Lower lobe of right lung (tissue), 2 donors: Measurements from ENCODE around the gene PHB1. TPM values are rescaled to one million over a fixed set of nuclear protein-coding genes. Genes with fewer than 3 reads are reported as not detected.
"Not testable (repeated sequence)": the region's sequence is repeated elsewhere in the genome, so short reads cannot be mapped to it uniquely, and the experiment has no call there.

Experiments
- ATAC-seq, 2 donors: fragments of 200-7000 bp; cut with Tn5 transposase; one replicate each; pipeline ENCODE4 v1.9.1; 2020 to 2022; ENCODE audit warnings: mild to moderate bottlenecking in 2 of 2, moderate library complexity in 2 of 2
- DNase-seq: peaks from one replicate; pipeline ENCODE4 v3.0.0-alpha.2; 2020
- H3K27ac ChIP-seq: fragments of 200-600 bp; one replicate; pipeline ENCODE4 v1.8.0; 2022
- H3K27me3 ChIP-seq: fragments of 200-600 bp; one replicate; pipeline ENCODE4 v1.8.0; 2022; ENCODE audit warnings: low read depth
- H3K36me3 ChIP-seq: fragments of 200-600 bp; one replicate; pipeline ENCODE4 v1.8.0; 2022; ENCODE audit warnings: mild to moderate bottlenecking
- H3K4me1 ChIP-seq: fragments of 200-600 bp; one replicate; pipeline ENCODE4 v1.8.0; 2022
- H3K4me3 ChIP-seq: fragments of 200-600 bp; one replicate; pipeline ENCODE4 v1.8.0; 2022; ENCODE audit warnings: mild to moderate bottlenecking
- H3K9me3 ChIP-seq: fragments of 200-600 bp; one replicate; pipeline ENCODE4 v1.8.0; 2022
- intact Hi-C: fragments of 100-400 bp; cut with DNase I; formaldehyde crosslinking; loops from one replicate; pipeline ENCODE4 v1.11.0; 2022
- total RNA-seq: library from RNA; stranded (reverse); fragmentation: NEBNext Ultra II Directional; extraction: Animal tissue kit (Norgen Biotek cat#: 25700); gene quantifications from one replicate; pipeline ENCODE4 v1.2.1, GENCODE V29; 2021
- TF ChIP-seq, protein P1 (sequence below): fragments of 200-600 bp; IDR thresholded peaks from one replicate; pipeline ENCODE4 v1.8.0; 2022; ENCODE audit warnings: antibody characterized with exemption, mild to moderate bottlenecking
- donor health status: DM: no; HTN: yes; CAD: no; lungs with severe emphysema.

Gene PHB1
- total RNA-seq, 1 donor from 2014 or later, result 113 TPM

- no peak for ATAC-seq
- no peak overlapping the region for H3K4me3 ChIP-seq
- H3K4me1 ChIP-seq, result no peaks in the 10 kb centered on the region
- TF ChIP-seq, protein P1, sequence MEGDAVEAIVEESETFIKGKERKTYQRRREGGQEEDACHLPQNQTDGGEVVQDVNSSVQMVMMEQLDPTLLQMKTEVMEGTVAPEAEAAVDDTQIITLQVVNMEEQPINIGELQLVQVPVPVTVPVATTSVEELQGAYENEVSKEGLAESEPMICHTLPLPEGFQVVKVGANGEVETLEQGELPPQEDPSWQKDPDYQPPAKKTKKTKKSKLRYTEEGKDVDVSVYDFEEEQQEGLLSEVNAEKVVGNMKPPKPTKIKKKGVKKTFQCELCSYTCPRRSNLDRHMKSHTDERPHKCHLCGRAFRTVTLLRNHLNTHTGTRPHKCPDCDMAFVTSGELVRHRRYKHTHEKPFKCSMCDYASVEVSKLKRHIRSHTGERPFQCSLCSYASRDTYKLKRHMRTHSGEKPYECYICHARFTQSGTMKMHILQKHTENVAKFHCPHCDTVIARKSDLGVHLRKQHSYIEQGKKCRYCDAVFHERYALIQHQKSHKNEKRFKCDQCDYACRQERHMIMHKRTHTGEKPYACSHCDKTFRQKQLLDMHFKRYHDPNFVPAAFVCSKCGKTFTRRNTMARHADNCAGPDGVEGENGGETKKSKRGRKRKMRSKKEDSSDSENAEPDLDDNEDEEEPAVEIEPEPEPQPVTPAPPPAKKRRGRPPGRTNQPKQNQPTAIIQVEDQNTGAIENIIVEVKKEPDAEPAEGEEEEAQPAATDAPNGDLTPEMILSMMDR, result no peak
- peaks cover 10% of the 10 kb centered on the region for H3K9me3 ChIP-seq
- no peaks in the 10 kb centered on the region for H3K27me3 ChIP-seq
- intact Hi-C loops, result no loop called here
- H3K27ac ChIP-seq, result no peak overlapping the region
- H3K36me3 ChIP-seq, result no peaks in the 10 kb centered on the region
- no peak for DNase-seq
Measured at GRCh38 chr17:49422714-49423113, 8.0 kb upstream of the PHB1 start.

- H3K27ac ChIP-seq, H3K36me3 ChIP-seq, ATAC-seq, DNase-seq, H3K4me3 ChIP-seq, intact Hi-C loops, H3K27me3 ChIP-seq, H3K4me1 ChIP-seq: not testable (repeated sequence)
- peaks cover 10% of the 10 kb centered on the region for H3K9me3 ChIP-seq
Measured at GRCh38 chr17:49419761-49420160, 5.1 kb upstream of the PHB1 start.

GRCh38 chr17:49418754-49419740 is 4.4 kb upstream of the PHB1 start:
- H3K4me3 ChIP-seq, intact Hi-C loops, H3K27ac ChIP-seq, H3K4me1 ChIP-seq, H3K36me3 ChIP-seq, H3K27me3 ChIP-seq, DNase-seq, ATAC-seq: not testable (repeated sequence)
- H3K9me3 ChIP-seq, result peaks cover 10% of the 10 kb centered on the region

- TF ChIP-seq, protein P1, result no peak
- Histone ChIP-seq H3K4me1 (peaks cover 12% of the 10 kb centered on the region), H3K4me3 (peak overlapping the region; percentile 96), H3K36me3 (peaks cover 36% of the 10 kb centered on the region), H3K9me3 (no peaks in the 10 kb centered on the region), H3K27me3 (no peaks in the 10 kb centered on the region), H3K27ac (peak overlapping the region; percentile 71)
- DNase-seq, result no peak
- intact Hi-C loops, result no loop called here
- peak in 1 of 2 donors; percentile 8 for ATAC-seq
Measured at GRCh38 chr17:49414271-49414621, 436 bp downstream of the PHB1 start.

DNA sequence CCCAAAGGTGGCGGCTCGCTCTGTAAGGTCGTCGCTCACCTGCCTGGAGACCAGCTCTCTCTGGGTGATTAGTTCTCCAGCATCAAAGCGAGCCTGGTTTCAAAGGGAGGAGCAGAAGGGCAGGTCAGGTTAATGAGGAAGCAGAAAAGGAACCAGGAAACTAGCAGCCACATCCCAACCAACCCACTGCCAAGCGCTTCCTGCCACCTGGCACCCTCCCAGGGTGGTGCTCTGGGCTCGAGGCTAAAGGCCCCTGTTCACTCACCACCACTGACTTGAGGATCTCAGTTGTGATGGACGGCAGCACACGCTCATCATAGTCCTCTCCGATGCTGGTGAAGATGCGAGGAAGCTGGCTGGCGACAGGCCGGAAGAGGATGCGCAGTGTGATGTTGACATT is 5.6 kb downstream of the PHB1 start:
- Histone ChIP-seq H3K27ac (no peak overlapping the region), H3K4me1 (peaks cover 22% of the 10 kb centered on the region), H3K27me3 (no peaks in the 10 kb centered on the region), H3K9me3 (no peaks in the 10 kb centered on the region), H3K4me3 (no peak overlapping the region), H3K36me3 (peaks cover 88% of the 10 kb centered on the region)
- intact Hi-C loops, result no loop called here
- DNase-seq (no peak), ATAC-seq (no peak)
- TF ChIP-seq, protein P1, result no peak

DNA sequence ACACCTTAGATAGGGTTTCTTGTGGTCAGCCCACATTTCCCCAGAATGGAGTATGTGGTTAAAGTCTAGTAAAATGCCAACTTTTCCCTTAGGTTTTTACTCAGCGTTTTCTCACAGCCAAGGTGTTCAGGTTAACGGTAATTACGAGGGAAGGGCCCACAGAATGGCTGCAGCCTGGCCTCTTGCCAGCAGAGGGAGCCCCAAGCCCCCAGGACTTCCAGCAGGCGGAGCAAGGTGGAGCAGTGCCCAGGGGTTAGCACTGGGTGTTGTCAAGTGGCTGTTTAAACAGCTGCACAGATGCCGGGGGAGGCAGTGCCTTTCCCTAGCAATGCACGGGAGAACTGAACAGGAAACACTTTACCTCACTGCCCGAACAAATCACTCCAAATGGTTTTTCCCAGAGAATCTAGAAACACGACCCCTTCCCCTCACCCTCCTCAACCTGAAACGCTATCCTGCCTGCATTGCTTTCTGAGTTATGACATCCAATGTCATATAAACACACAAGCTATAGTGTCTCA is 6.6 kb downstream of the PHB1 start:
- no peaks in the 10 kb centered on the region for H3K27me3 ChIP-seq
- TF ChIP-seq, protein P1, result peak; percentile 76
- no peaks in the 10 kb centered on the region for H3K9me3 ChIP-seq
- H3K4me1 ChIP-seq, result peaks cover 14% of the 10 kb centered on the region
- peaks cover 96% of the 10 kb centered on the region for H3K36me3 ChIP-seq
- H3K4me3 ChIP-seq, result no peak overlapping the region
- ATAC-seq, result peak; percentile 87 to 91
- intact Hi-C loops, result no loop called here
- peak; percentile 88 for DNase-seq
- H3K27ac ChIP-seq, result no peak overlapping the region
